H1 (cell line): ENCODE results near the gene DHCR24. TPM values are rescaled to one million over a fixed set of nuclear protein-coding genes. Genes with fewer than 3 reads are reported as not detected.

Source experiments
- CTCF ChIA-PET: fragments of 300-600 bp; sonication (Branson Sonifier 250); formaldehyde crosslinking; loops from one replicate; lab custom pipeline; 2021; ENCODE audit not compliant: partially characterized antibody; lab: Charles Lee
- POLR2A ChIA-PET: fragments of 300-600 bp; sonication (Branson Sonifier 250); formaldehyde crosslinking; loops from one replicate; lab custom pipeline; 2021; ENCODE audit warnings: inconsistent platforms; ENCODE audit not compliant: partially characterized antibody; lab: Charles Lee
- DNase-seq, 2 experiments: peaks; one replicate each; pipeline versions ENCODE4 v3.0.0 to v3.0.0-alpha.2; 2010 to 2022; ENCODE audit warnings: low spot score in 2 of 2, low read depth in 1 of 2, mixed read lengths in 1 of 2
- FAIRE-seq: peaks from 2 replicates; lab custom pipeline; 2011; peaks lifted over from hg19 to GRCh38; lab: Jason Lieb, UNC
- H2AFZ ChIP-seq: 2 replicates; pipeline ENCODE4 v1.8.1; 2012; ENCODE audit warnings: low read length, inconsistent platforms
- H2AK5ac ChIP-seq: 2 replicates; pipeline ENCODE4 v1.6.1; 2013; ENCODE audit warnings: low read depth, low read length
- H2BK120ac ChIP-seq: replicated peaks from 2 replicates; pipeline ENCODE3; 2013; ENCODE audit warnings: low read depth, low read length, inconsistent platforms
- H2BK12ac ChIP-seq: 2 replicates; pipeline ENCODE4 v1.6.1; 2013; ENCODE audit warnings: low read depth, low read length
- H2BK15ac ChIP-seq: 2 replicates; pipeline ENCODE4 v1.6.1; 2013; ENCODE audit warnings: low read length
- H2BK20ac ChIP-seq: 2 replicates; pipeline ENCODE4 v1.6.1; 2013; ENCODE audit warnings: low read length
- H2BK5ac ChIP-seq: 2 replicates; pipeline ENCODE4 v1.6.1; 2013; ENCODE audit warnings: low read depth, low read length
- H3K14ac ChIP-seq: 2 replicates; pipeline ENCODE4 v1.6.1; 2013; ENCODE audit warnings: inconsistent platforms; ENCODE audit not compliant: insufficient read length
- H3K18ac ChIP-seq: 2 replicates; pipeline ENCODE4 v1.6.1; 2013; ENCODE audit warnings: low read length; ENCODE audit errors: extremely low read depth
- H3K23ac ChIP-seq: 2 replicates; pipeline ENCODE4 v1.6.1; 2013; ENCODE audit warnings: inconsistent platforms; ENCODE audit not compliant: insufficient read length
- H3K23me2 ChIP-seq: 2 replicates; pipeline ENCODE4 v1.6.1; 2013; ENCODE audit warnings: low read depth, low read length
- H3K27ac ChIP-seq: 2 replicates; pipeline ENCODE4 v1.6.1; 2011; ENCODE audit warnings: low read depth, low read length, inconsistent platforms
- H3K27me3 ChIP-seq, 4 experiments: replicated peaks in 1 of 4; 1 replicate in 1 of 4; 2 replicates in 3 of 4; pipeline versions ENCODE4 v1.6.1 to v1.8.1; 2011 to 2013; ENCODE audit warnings: low read length in 3 of 4, mild to moderate bottlenecking in 3 of 4, inconsistent platforms in 2 of 4, mixed read lengths in 2 of 4, moderate library complexity in 1 of 4; ENCODE audit not compliant: control insufficient read depth in 3 of 4, insufficient read depth in 3 of 4; ENCODE audit errors: extremely low read depth in 1 of 4
- H3K36me3 ChIP-seq, 4 experiments: 2 replicates each; pipeline versions ENCODE4 v1.6.1 to v1.8.1; 2011 to 2013; ENCODE audit warnings: mild to moderate bottlenecking in 4 of 4, low read length in 3 of 4, moderate library complexity in 2 of 4, control low read depth in 1 of 4, inconsistent platforms in 1 of 4; ENCODE audit not compliant: insufficient read depth in 4 of 4, control insufficient read depth in 2 of 4
- H3K4ac ChIP-seq: replicated peaks from 2 replicates; pipeline ENCODE3; 2013; ENCODE audit warnings: low read length, low read depth, mixed read lengths, inconsistent platforms; ENCODE audit not compliant: insufficient read length
- H3K4me1 ChIP-seq, 4 experiments: replicated peaks in 1 of 4; 1 replicate in 1 of 4; 2 replicates in 3 of 4; pipeline versions ENCODE4 v1.6.1 to v1.8.1; 2011 to 2013; ENCODE audit warnings: low read length in 3 of 4, inconsistent platforms in 2 of 4, mixed read lengths in 1 of 4; ENCODE audit not compliant: insufficient read depth in 4 of 4, control insufficient read depth in 3 of 4
- H3K4me2 ChIP-seq, 2 experiments: 2 replicates each; pipeline versions ENCODE4 v1.6.1 to v1.8.1; 2011 to 2013; ENCODE audit warnings: low read depth in 2 of 2, low read length in 2 of 2, control low read depth in 1 of 2, inconsistent platforms in 1 of 2, mild to moderate bottlenecking in 1 of 2; ENCODE audit not compliant: insufficient read depth in 1 of 2
- H3K4me3 ChIP-seq, 4 experiments: fragments of 200-600, 300-600 bp in 1 of 4; sonication (generic), shearing (Covaris generic), sonication (Bioruptor Twin) in 1 of 4; 2 replicates each; pipeline versions ENCODE4 v1.5.1 to v1.8.1; 2011 to 2016; ENCODE audit warnings: low read length in 4 of 4, low read depth in 3 of 4, control low read depth in 2 of 4, inconsistent platforms in 2 of 4, mild to moderate bottlenecking in 2 of 4, mixed read lengths in 1 of 4, moderate library complexity in 1 of 4; ENCODE audit not compliant: insufficient read depth in 2 of 4; ENCODE audit errors: extremely low read depth in 1 of 4
- H3K56ac ChIP-seq: replicated peaks from 2 replicates; pipeline ENCODE3; 2013; ENCODE audit warnings: low read depth, mild to moderate bottlenecking, mixed read lengths, low read length, inconsistent platforms; ENCODE audit not compliant: insufficient read length
- H3K79me1 ChIP-seq: 2 replicates; pipeline ENCODE4 v1.6.1; 2013; ENCODE audit warnings: low read depth, low read length, control low read depth
- H3K79me2 ChIP-seq, 2 experiments: 2 replicates each; pipeline versions ENCODE4 v1.6.1 to v1.8.1; 2012 to 2013; ENCODE audit warnings: low read length in 2 of 2, mild to moderate bottlenecking in 2 of 2, inconsistent platforms in 1 of 2; ENCODE audit not compliant: insufficient read depth in 2 of 2, control insufficient read depth in 1 of 2
- H3K9ac ChIP-seq, 4 experiments: replicated peaks in 1 of 4; 1 replicate in 1 of 4; 2 replicates in 3 of 4; pipeline versions ENCODE4 v1.6.1 to v1.8.1; 2011 to 2013; ENCODE audit warnings: low read depth in 3 of 4, low read length in 3 of 4, control low read depth in 2 of 4, mild to moderate bottlenecking in 2 of 4, moderate library complexity in 2 of 4, inconsistent platforms in 1 of 4; ENCODE audit errors: extremely low read depth in 1 of 4
- H3K9me3 ChIP-seq, 2 experiments: 2 replicates each; pipeline versions ENCODE4 v1.6.1 to v1.8.1; 2012 to 2013; ENCODE audit warnings: mild to moderate bottlenecking in 2 of 2, moderate library complexity in 2 of 2, control low read depth in 1 of 2, inconsistent platforms in 1 of 2, low read depth in 1 of 2, low read length in 1 of 2, mixed read lengths in 1 of 2; ENCODE audit not compliant: insufficient read depth in 2 of 2
- H4K20me1 ChIP-seq, 2 experiments: replicated peaks in 1 of 2; 2 replicates each; pipeline versions ENCODE3 to v1.8.1; 2011 to 2013; ENCODE audit warnings: inconsistent platforms in 2 of 2, low read length in 2 of 2, mild to moderate bottlenecking in 1 of 2; ENCODE audit not compliant: insufficient read depth in 2 of 2, control insufficient read depth in 1 of 2
- H4K5ac ChIP-seq: 2 replicates; pipeline ENCODE4 v1.6.1; 2013; ENCODE audit warnings: low read length, low read depth, mixed read lengths, inconsistent platforms; ENCODE audit not compliant: insufficient read length
- H4K8ac ChIP-seq: 2 replicates; pipeline ENCODE4 v1.8.0; 2013; ENCODE audit warnings: mild to moderate bottlenecking, moderate library complexity, low read length, inconsistent platforms; ENCODE audit not compliant: insufficient read depth; ENCODE audit errors: extremely low read depth
- H4K91ac ChIP-seq: replicated peaks from 2 replicates; pipeline ENCODE3; 2013; ENCODE audit warnings: low read length, mixed read lengths, inconsistent platforms; ENCODE audit not compliant: insufficient read length
- BCL11A ChIP-seq, 2 experiments: IDR thresholded peaks; one replicate each; pipeline ENCODE4 v1.6.1; 2011; ENCODE audit warnings: low read depth in 2 of 2, low read length in 2 of 2, mild to moderate bottlenecking in 2 of 2
- CEBPB ChIP-seq: IDR thresholded peaks from 2 replicates; pipeline ENCODE4 v1.6.1; 2012; ENCODE audit warnings: low read depth, low read length
- CHD1 ChIP-seq: IDR thresholded peaks from 2 replicates; pipeline ENCODE4 v1.6.1; 2012; ENCODE audit warnings: low read depth, low read length, improper control_type of control experiment
- CHD2 ChIP-seq: IDR thresholded peaks from 2 replicates; pipeline ENCODE4 v1.6.1; 2012; ENCODE audit warnings: low read length, improper control_type of control experiment
- EP300 ChIP-seq, 2 experiments: IDR thresholded peaks; 1 replicate in 1 of 2; 2 replicates in 1 of 2; pipeline ENCODE4 v1.6.1; 2011 to 2012; ENCODE audit warnings: low read depth in 2 of 2, low read length in 2 of 2, mild to moderate bottlenecking in 2 of 2, borderline replicate concordance in 1 of 2, inconsistent platforms in 1 of 2, moderate library complexity in 1 of 2
- HDAC6 ChIP-seq: IDR thresholded peaks from one replicate; pipeline ENCODE4 v1.7.1; 2012; ENCODE audit warnings: low read depth, mild to moderate bottlenecking, inconsistent platforms, low read length, moderate library complexity
- JUN ChIP-seq: IDR thresholded peaks from 2 replicates; pipeline ENCODE4 v1.6.1; 2011; ENCODE audit warnings: low read depth, mild to moderate bottlenecking, improper control_type of control experiment, low read length
- MAFK ChIP-seq: IDR thresholded peaks from 2 replicates; pipeline ENCODE4 v1.6.1; 2012; ENCODE audit warnings: low read depth, mild to moderate bottlenecking, improper control_type of control experiment, low read length
- NRF1 ChIP-seq: IDR thresholded peaks from 2 replicates; pipeline ENCODE4 v1.6.1; 2011; ENCODE audit warnings: mild to moderate bottlenecking, low read depth, low read length, improper control_type of control experiment
- POLR2AphosphoS5 ChIP-seq: IDR thresholded peaks from 2 replicates; pipeline ENCODE4 v1.6.1; 2011; ENCODE audit warnings: low read depth, low read length
- TAF7 ChIP-seq: optimal IDR thresholded peaks from 2 replicates; pipeline ENCODE3; 2011; ENCODE audit warnings: low read depth, mild to moderate bottlenecking, inconsistent platforms, low read length, moderate library complexity, borderline replicate concordance
- TCF12 ChIP-seq: IDR thresholded peaks from 2 replicates; pipeline ENCODE4 v1.6.1; 2011; ENCODE audit warnings: low read depth, mild to moderate bottlenecking, low read length
- WGBS, 2 experiments: shearing (Covaris generic) in 1 of 2; methylation state at CpG; one replicate each; pipeline versions ENCODE4 v1.1.6 to v1.1.7; 2013 to 2015; ENCODE audit warnings: low lambda C conversion rate in 2 of 2, mixed read lengths in 2 of 2, inconsistent platforms in 1 of 2, low coverage in 1 of 2, missing lambda C conversion rate in 1 of 2; ENCODE audit not compliant: insufficient replicate concordance in 2 of 2, insufficient coverage in 1 of 2, insufficient read length in 1 of 2; ENCODE audit errors: extremely low coverage in 1 of 2, missing lambda C conversion rate in 1 of 2; 5-methylcytosine and 5-hydroxymethylcytosine counted together
- polyA plus RNA-seq, 7 experiments: library from polyadenylated mRNA; depleted of rRNA in 3 of 7; stranded (reverse) in 5 of 7; unstranded in 2 of 7; fragments of >200 nt in 5 of 7; fragments of 200-250 nt in 2 of 7; gene quantifications; 1 replicate in 5 of 7; 2 replicates in 1 of 7; 4 replicates in 1 of 7; pipeline versions ENCODE4 v1.2.1 to v1.2.3, GENCODE V29; 2011 to 2013; ENCODE audit warnings: missing spikeins in 2 of 7, mixed read lengths in 2 of 7
- total RNA-seq: library from RNA; stranded (reverse); fragmentation: NEBNext Ultra II Directional; extraction: Animal tissue kit (Norgen Biotek cat#: 25700); gene quantifications from 2 replicates; pipeline ENCODE4 v1.2.1, GENCODE V29; 2021
- TF ChIP-seq, protein P1 (sequence below): IDR thresholded peaks from 2 replicates; pipeline ENCODE4 v1.6.1; 2012; ENCODE audit warnings: inconsistent platforms
- TF ChIP-seq, protein P2 (sequence below): IDR thresholded peaks from 2 replicates; pipeline ENCODE4 v1.6.1; 2011; ENCODE audit warnings: low read depth, mild to moderate bottlenecking, low read length; ENCODE audit not compliant: insufficient read depth

The DHCR24 gene
- total and polyA plus RNA-seq, 2 of the 8 experiments (the other 6 are each of a cell fraction or from before 2014, with no cell fraction given): 370 to 419 TPM

DNA sequence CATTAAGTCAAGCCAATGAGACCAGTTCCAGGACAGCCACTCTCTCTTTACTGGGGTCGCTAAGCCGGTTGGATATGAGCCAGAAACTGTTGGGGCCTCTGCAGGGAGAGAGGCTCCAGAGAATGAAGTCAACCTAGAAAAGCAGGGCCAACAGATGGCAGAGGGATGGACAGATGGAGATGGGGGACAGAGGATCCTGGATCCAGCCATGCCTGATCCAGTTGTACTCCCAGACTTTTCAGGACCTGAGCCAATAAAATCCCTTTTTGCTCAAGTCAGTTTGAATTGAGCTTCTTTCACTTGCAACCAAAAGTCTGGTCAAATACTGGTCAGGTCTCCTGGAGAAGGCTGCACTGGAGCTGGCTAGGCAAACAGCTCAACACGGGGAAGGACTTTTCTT, 2.2 kb downstream of the DHCR24 start:
- Histone ChIP-seq H3K27me3 (no peaks in the 10 kb centered on the region), H3K23ac (no peak overlapping the region), H3K14ac (no peak overlapping the region), H2BK15ac (no peak overlapping the region), H4K20me1 (peaks cover 22 to 34% of the 10 kb centered on the region in 2 experiments), H4K91ac (no peak overlapping the region), H3K27ac (no peak overlapping the region), H3K18ac (no peak overlapping the region), H3K4me3 (peak overlapping the region in 2 of 4 experiments; percentile 85 to 99; a peak in 4 of 8 replicates), H2AK5ac (no peak overlapping the region), H3K9me3 (no peaks in the 10 kb centered on the region), H3K56ac (no peak overlapping the region), H2BK12ac (no peak overlapping the region), H4K8ac (no peak overlapping the region), H3K23me2 (peaks cover 13% of the 10 kb centered on the region), H2AFZ (no peak overlapping the region), H3K9ac (no peak overlapping the region), H3K79me2 (peaks cover 42 to 72% of the 10 kb centered on the region in 2 experiments), H3K4me2 (peak overlapping the region; percentile 85 to 100), H2BK120ac (no peak overlapping the region), H3K36me3 (peaks cover 4 to 50% (median 23%) of the 10 kb centered on the region in 4 experiments; a peak in 7 of 8 replicates), H2BK20ac (no peak overlapping the region), H3K79me1 (peaks cover 18% of the 10 kb centered on the region), H3K4me1 (peaks cover 13 to 22% (median 19%) of the 10 kb centered on the region in 4 experiments), H4K5ac (no peak overlapping the region), H2BK5ac (no peak overlapping the region), H3K4ac (no peak overlapping the region)
- WGBS, 2 experiments: 97% methylated on average over 3 of the region's 3 CpGs; no CpG with 5 or more reads in 1 of the 2 experiments
- DNase-seq (no peak), FAIRE-seq (no peak)
- ChIA-PET POLR2A (interaction anchor here (0.6 to 1.5 kb wide), 2 partner anchors 31 to 54 kb away, joined by 3 to 4 read pairs; no protein-coding TSS in a partner anchor), CTCF (interaction anchor here (1.2 to 4.6 kb wide), 6 partner anchors 12 to 138 kb away, joined by 5 to 28 read pairs (median 7); no protein-coding TSS in a partner anchor)
- TF ChIP-seq HDAC6: no peak
- TF ChIP-seq EP300 (IDR thresholded peaks at IDR 0.05; ENCODE audit: borderline replicate concordance in 1 of 2, low read depth in 2 of 2, low read length in 2 of 2): no peak
- no peak for TF ChIP-seq TAF7
- TF ChIP-seq CHD2: no peak
- no peak for TF ChIP-seq MAFK
- TF ChIP-seq JUN: no peak
- no peak for TF ChIP-seq BCL11A (IDR thresholded peaks at IDR 0.05; ENCODE audit: low read depth in 2 of 2, low read length in 2 of 2)
- TF ChIP-seq CEBPB: no peak
- no peak for TF ChIP-seq TCF12
- TF ChIP-seq, protein P1, sequence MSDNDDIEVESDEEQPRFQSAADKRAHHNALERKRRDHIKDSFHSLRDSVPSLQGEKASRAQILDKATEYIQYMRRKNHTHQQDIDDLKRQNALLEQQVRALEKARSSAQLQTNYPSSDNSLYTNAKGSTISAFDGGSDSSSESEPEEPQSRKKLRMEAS: no peak
- TF ChIP-seq NRF1: no peak
- no peak for TF ChIP-seq POLR2AphosphoS5
- TF ChIP-seq CHD1: no peak
- TF ChIP-seq, protein P2, sequence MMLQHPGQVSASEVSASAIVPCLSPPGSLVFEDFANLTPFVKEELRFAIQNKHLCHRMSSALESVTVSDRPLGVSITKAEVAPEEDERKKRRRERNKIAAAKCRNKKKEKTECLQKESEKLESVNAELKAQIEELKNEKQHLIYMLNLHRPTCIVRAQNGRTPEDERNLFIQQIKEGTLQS: no peak
